ENCODE data around the gene SCT. TPM values are rescaled to one million over a fixed set of nuclear protein-coding genes. Genes with fewer than 3 reads are reported as not detected.

Gene SCT
- total and polyA plus RNA-seq, 2 donors (not counting 1 experiment from before 2014, with no cell fraction given) = not detected

GRCh38 chr11:578276-579035 is 48.5 kb downstream of the SCT start:
- H4K20me1 ChIP-seq (ENCODE audit: control insufficient read depth, insufficient read depth, low read length, poor library complexity, severe bottlenecking) = peaks cover 72% of the 10 kb centered on the region
- peaks cover 46% of the 10 kb centered on the region for H3K4me1 Mint-ChIP-seq
- H3K9ac ChIP-seq (ENCODE audit: low read length) = no peak overlapping the region
- no peak for ATAC-seq (ENCODE audit: low read depth)
- ChIA-PET POLR2A (no interaction called here), CTCF (interaction anchor here (1.3 to 2.3 kb wide), 2 partner anchors 10 to 24 kb away, joined by 3 to 4 read pairs; no protein-coding TSS in a partner anchor)
- H3K9me3 ChIP-seq (ENCODE audit: control extremely low read depth in 1 of 3, control insufficient read depth in 2 of 3, insufficient read depth in 1 of 3, low read length in 2 of 3) = peaks cover 0 to 3% (median 0%) of the 10 kb centered on the region in 3 donors
- peaks cover 67% of the 10 kb centered on the region for H3K79me2 ChIP-seq (ENCODE audit: control insufficient read depth, insufficient read depth, low read length)
- H3K9me3 Mint-ChIP-seq (ENCODE audit: insufficient read depth) = no peaks in the 10 kb centered on the region
- intact Hi-C loops (cut with micrococcal nuclease) = loop anchor here (10.0 kb wide), 1 partner anchor 806 kb away; the partner anchor contains the start of gene BRSK2
- H3K36me3 ChIP-seq (replicated peaks in 1 of 2; ENCODE audit: control extremely low read depth in 1 of 2, control insufficient read depth in 1 of 2, extremely low read depth in 1 of 2, insufficient read depth in 2 of 2, low read length in 1 of 2) = peaks cover 1 to 13% of the 10 kb centered on the region in 2 experiments
- H3K27ac ChIP-seq (ENCODE audit: low read length in 2 of 2) = no peak overlapping the region
- WGBS (ENCODE audit: insufficient coverage) = 84% methylated on average over 17 of the region's 21 CpGs
- no peak for DNase-seq
- H3K4me3 Mint-ChIP-seq = peak overlapping the region; percentile 57
- peak overlapping the region; percentile 20 for H3K27ac Mint-ChIP-seq
- peaks cover 15% of the 10 kb centered on the region for H3K27me3 Mint-ChIP-seq
- H3K27me3 ChIP-seq (replicated peaks in 1 of 4; ENCODE audit: control extremely low read depth in 1 of 4, control insufficient read depth in 3 of 4, insufficient read depth in 4 of 4, low read length in 3 of 4) = peaks cover 0 to 12% (median 7%) of the 10 kb centered on the region in 4 experiments
- TF ChIP-seq CTCF (IDR thresholded peaks at IDR 0.05) (no peak), EZH2 (IDR thresholded peaks at IDR 0.05; ENCODE audit: borderline replicate concordance, insufficient read depth, low read depth, low read length, poor library complexity, severe bottlenecking) (no peak)
- H3K4me3 ChIP-seq (ENCODE audit: control extremely low read depth in 1 of 5, extremely low read depth in 1 of 5, insufficient read depth in 1 of 5, low read depth in 2 of 5, low read length in 4 of 5) = peak overlapping the region in 2 of 5 experiments; percentile 5 to 95
- no peak overlapping the region for H2AFZ ChIP-seq (ENCODE audit: insufficient read depth, low read depth, low read length, poor library complexity, severe bottlenecking)
- H3K4me1 ChIP-seq (ENCODE audit: control insufficient read depth in 2 of 2, insufficient read depth in 2 of 2, low read length in 2 of 2) = peaks cover 30 to 44% of the 10 kb centered on the region in 2 donors
- H3K4me2 ChIP-seq (replicated peaks; ENCODE audit: low read depth, low read length, poor library complexity, severe bottlenecking) = peak overlapping the region; percentile 95

GRCh38 chr11:577611-577894 is 49.4 kb downstream of the SCT start:
- peaks cover 66% of the 10 kb centered on the region for H4K20me1 ChIP-seq (ENCODE audit: control insufficient read depth, insufficient read depth, low read length, poor library complexity, severe bottlenecking)
- peaks cover 46% of the 10 kb centered on the region for H3K4me1 Mint-ChIP-seq
- WGBS (ENCODE audit: insufficient coverage) = 87% methylated on average over 5 of the region's 6 CpGs

More at GRCh38 chr11:577611-577894, 49.4 kb downstream of the SCT start:
- H3K9ac ChIP-seq (ENCODE audit: low read length) = peak overlapping the region; percentile 85
- Mint-ChIP-seq H3K4me3 (peak overlapping the region; percentile 89), H3K27ac (peak overlapping the region; percentile 61), H3K9me3 (ENCODE audit: insufficient read depth) (no peaks in the 10 kb centered on the region), H3K27me3 (peaks cover 15% of the 10 kb centered on the region)
- H3K4me3 ChIP-seq (ENCODE audit: control extremely low read depth in 1 of 5, extremely low read depth in 1 of 5, insufficient read depth in 1 of 5, low read depth in 2 of 5, low read length in 4 of 5) = peak overlapping the region in 4 of 5 experiments; percentile 65 to 95 (median 78)
- ChIA-PET POLR2A (no interaction called here), CTCF (interaction anchor here (1.3 to 2.3 kb wide), 2 partner anchors 9 to 23 kb away, joined by 3 to 4 read pairs; no protein-coding TSS in a partner anchor)
- peak overlapping the region in 1 of 2 donors; percentile 68 for H3K27ac ChIP-seq (ENCODE audit: low read length in 2 of 2)
- peaks cover 0 to 16% (median 7%) of the 10 kb centered on the region in 4 experiments for H3K27me3 ChIP-seq (replicated peaks in 1 of 4; ENCODE audit: control extremely low read depth in 1 of 4, control insufficient read depth in 3 of 4, insufficient read depth in 4 of 4, low read length in 3 of 4)
- H3K79me2 ChIP-seq (ENCODE audit: control insufficient read depth, insufficient read depth, low read length) = peaks cover 58% of the 10 kb centered on the region
- no peak overlapping the region for H2AFZ ChIP-seq (ENCODE audit: insufficient read depth, low read depth, low read length, poor library complexity, severe bottlenecking)
- H3K4me2 ChIP-seq (replicated peaks; ENCODE audit: low read depth, low read length, poor library complexity, severe bottlenecking) = peak overlapping the region; percentile 95
- intact Hi-C loops (cut with micrococcal nuclease) = loop anchor here (10.0 kb wide), 1 partner anchor 807 kb away; the partner anchor contains the start of gene BRSK2
- no peak for DNase-seq
- peaks cover 30 to 44% of the 10 kb centered on the region in 2 donors for H3K4me1 ChIP-seq (ENCODE audit: control insufficient read depth in 2 of 2, insufficient read depth in 2 of 2, low read length in 2 of 2)
- TF ChIP-seq EZH2 (IDR thresholded peaks at IDR 0.05; ENCODE audit: borderline replicate concordance, insufficient read depth, low read depth, low read length, poor library complexity, severe bottlenecking) (no peak), CTCF (IDR thresholded peaks at IDR 0.05) (no peak)
- peaks cover 1 to 7% of the 10 kb centered on the region in 2 experiments for H3K36me3 ChIP-seq (replicated peaks in 1 of 2; ENCODE audit: control extremely low read depth in 1 of 2, control insufficient read depth in 1 of 2, extremely low read depth in 1 of 2, insufficient read depth in 2 of 2, low read length in 1 of 2)
- H3K9me3 ChIP-seq (ENCODE audit: control extremely low read depth in 1 of 3, control insufficient read depth in 2 of 3, insufficient read depth in 1 of 3, low read length in 2 of 3) = peaks cover 0 to 3% (median 0%) of the 10 kb centered on the region in 3 donors
- no peak for ATAC-seq (ENCODE audit: low read depth)

Data from B cell (primary cell).